PFSK-1 (cell line): Measurements from ENCODE around the gene SP140.

Experiments
- FOXP2 ChIP-seq: optimal IDR thresholded peaks from 2 replicates; pipeline ENCODE3; 2011; ENCODE audit warnings: borderline replicate concordance, control low read depth, inconsistent platforms; ENCODE audit not compliant: insufficient read depth; ENCODE audit errors: extremely low read length, extremely low read depth
- POLR2AphosphoS5 ChIP-seq: IDR thresholded peaks from 2 replicates; pipeline ENCODE4 v1.6.1; 2012; ENCODE audit warnings: low read depth, mild to moderate bottlenecking, control low read depth, low read length, moderate library complexity
- SIN3A ChIP-seq: IDR thresholded peaks from 2 replicates; pipeline ENCODE4 v1.6.1; 2012; ENCODE audit warnings: mild to moderate bottlenecking, low read length, moderate library complexity, borderline replicate concordance; ENCODE audit not compliant: insufficient read depth
- TAF1 ChIP-seq: IDR thresholded peaks from 2 replicates; pipeline ENCODE4 v1.6.1; 2012; ENCODE audit warnings: low read length, control low read depth, borderline replicate concordance; ENCODE audit not compliant: insufficient read depth
- TF ChIP-seq, protein P1 (sequence below), 2 experiments: IDR thresholded peaks; 2 replicates each; pipeline versions ENCODE4 v1.6.1 to v1.8.0; 2011 to 2012; ENCODE audit warnings: low read depth in 2 of 2, low read length in 2 of 2, control low read depth in 1 of 2, inconsistent platforms in 1 of 2, mild to moderate bottlenecking in 1 of 2, moderate library complexity in 1 of 2; ENCODE audit not compliant: insufficient read depth in 1 of 2

SP140 gene

DNA sequence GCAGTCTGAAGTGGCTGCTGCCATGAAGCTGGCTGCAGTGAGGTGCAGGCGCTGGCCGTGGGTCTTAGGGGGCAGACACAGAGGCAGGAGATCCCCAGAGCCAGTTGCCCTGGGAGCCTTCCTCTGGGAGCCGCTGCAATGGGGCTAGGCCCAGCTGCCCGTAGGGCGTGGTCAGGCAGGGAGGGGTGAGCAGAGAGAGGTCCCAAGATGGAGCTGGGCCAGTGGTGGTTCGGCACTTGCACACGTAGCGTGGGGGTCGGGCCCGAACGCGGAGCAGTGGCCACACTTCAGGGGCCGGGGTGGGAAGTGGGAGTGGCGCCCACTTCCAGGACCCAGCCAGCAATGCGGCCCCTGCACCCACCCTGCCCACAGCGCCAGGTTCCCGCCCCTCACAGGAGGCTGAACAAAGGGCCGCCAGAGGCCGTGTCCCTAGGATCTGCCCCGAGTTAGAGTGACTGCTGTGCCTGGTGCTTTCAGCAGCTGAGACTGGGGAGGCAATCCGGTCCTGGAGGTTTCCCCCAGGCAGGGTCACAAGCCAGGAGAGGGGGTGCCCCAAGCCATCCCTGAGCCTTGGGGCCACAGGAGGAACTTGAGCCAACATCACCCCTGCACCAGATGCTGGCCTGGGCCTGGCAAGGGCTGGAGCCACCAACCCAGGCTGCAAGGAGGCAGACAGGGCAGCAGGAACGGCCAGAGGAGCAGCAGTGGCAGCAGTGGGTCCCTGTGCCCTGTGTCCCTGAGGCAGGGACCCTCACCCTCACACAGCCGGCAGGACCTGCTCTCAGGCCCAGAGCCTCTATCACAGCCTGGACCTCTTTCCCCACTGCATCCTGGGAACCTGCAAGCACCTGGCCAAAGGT is 80.1 kb downstream of the SP140 start:
- no peak for TF ChIP-seq TAF1
- no peak for TF ChIP-seq SIN3A
- no peak for TF ChIP-seq FOXP2
- TF ChIP-seq, protein P1, sequence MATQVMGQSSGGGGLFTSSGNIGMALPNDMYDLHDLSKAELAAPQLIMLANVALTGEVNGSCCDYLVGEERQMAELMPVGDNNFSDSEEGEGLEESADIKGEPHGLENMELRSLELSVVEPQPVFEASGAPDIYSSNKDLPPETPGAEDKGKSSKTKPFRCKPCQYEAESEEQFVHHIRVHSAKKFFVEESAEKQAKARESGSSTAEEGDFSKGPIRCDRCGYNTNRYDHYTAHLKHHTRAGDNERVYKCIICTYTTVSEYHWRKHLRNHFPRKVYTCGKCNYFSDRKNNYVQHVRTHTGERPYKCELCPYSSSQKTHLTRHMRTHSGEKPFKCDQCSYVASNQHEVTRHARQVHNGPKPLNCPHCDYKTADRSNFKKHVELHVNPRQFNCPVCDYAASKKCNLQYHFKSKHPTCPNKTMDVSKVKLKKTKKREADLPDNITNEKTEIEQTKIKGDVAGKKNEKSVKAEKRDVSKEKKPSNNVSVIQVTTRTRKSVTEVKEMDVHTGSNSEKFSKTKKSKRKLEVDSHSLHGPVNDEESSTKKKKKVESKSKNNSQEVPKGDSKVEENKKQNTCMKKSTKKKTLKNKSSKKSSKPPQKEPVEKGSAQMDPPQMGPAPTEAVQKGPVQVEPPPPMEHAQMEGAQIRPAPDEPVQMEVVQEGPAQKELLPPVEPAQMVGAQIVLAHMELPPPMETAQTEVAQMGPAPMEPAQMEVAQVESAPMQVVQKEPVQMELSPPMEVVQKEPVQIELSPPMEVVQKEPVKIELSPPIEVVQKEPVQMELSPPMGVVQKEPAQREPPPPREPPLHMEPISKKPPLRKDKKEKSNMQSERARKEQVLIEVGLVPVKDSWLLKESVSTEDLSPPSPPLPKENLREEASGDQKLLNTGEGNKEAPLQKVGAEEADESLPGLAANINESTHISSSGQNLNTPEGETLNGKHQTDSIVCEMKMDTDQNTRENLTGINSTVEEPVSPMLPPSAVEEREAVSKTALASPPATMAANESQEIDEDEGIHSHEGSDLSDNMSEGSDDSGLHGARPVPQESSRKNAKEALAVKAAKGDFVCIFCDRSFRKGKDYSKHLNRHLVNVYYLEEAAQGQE (IDR thresholded peaks at IDR 0.05; ENCODE audit: insufficient read depth in 1 of 2, low read depth in 2 of 2, low read length in 2 of 2): no peak
- TF ChIP-seq POLR2AphosphoS5: no peak

DNA sequence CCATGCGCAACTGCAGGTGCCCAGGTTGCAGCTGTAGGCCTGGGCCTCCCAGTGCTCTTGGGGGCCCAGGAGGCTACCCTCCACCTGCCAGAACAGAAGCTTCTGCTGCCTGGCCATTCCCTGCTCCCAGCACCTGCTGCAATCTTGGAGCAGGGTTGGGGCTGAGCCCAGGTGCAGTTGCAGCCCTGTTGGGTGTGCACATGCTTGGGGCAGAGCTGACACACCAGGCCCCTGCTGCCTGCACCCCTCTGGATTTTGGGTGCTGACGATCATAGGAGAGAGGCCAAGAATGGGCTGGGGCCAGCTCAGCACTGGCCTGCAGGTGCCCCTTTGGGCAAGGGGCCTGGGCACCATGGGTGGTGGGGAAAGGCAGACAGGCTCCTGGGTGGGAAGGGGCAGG is 80.9 kb downstream of the SP140 start:
- TF ChIP-seq, protein P1 (IDR thresholded peaks at IDR 0.05; ENCODE audit: insufficient read depth in 1 of 2, low read depth in 2 of 2, low read length in 2 of 2): no peak
- TF ChIP-seq POLR2AphosphoS5 (no peak), TAF1 (no peak), FOXP2 (no peak), SIN3A (no peak)

DNA sequence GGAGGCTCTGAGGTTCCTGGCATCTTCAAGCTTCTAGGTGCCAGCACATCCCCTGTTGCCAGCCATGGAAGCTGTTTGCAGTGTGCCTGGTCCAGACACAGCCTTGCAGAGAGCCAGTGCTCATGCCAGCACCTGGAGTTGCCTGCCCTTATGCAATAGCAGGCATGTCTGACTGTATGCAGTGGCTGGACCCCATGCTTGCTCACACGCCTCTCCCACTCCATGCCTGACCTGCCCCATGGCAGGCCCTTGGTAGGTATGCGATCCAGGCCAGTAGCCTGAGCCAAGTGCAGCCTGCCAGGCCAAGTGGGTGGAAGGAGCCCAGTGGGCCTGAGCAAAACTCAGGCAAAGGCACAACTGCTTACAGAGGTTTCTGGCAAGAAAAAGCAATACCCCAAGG is 81.9 kb downstream of the SP140 start:
- TF ChIP-seq, protein P1 (IDR thresholded peaks at IDR 0.05; ENCODE audit: insufficient read depth in 1 of 2, low read depth in 2 of 2, low read length in 2 of 2): no peak
- TF ChIP-seq FOXP2: no peak
- TF ChIP-seq SIN3A: no peak
- TF ChIP-seq TAF1: no peak
- TF ChIP-seq POLR2AphosphoS5: no peak

DNA sequence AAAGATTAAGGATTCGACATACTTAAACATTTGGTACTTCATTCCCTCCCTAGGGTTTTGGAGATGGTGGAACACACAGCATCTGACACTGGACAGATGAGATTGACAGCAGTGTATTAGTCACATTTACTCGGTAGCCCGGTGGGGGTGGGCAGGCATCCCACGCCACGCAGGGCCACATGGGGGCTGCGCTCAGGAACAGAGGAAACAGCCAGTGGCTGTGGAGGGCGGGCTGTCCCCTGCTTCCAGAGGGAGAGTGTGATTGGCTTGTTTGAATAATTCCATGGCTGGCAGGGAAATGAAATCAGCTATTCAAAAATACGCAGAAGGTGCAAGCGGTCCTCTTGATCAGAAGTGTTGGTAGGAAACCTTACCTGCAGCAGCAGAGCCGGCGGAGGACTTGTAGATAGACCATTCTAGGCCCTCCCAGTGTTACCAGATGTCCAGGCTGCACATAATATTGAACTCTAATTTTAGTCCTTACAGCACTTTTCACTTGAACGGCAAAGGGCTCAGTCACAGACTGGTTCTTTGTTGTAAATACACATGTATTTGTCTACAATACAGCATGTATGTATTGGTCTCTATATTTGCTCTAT is 83.0 kb downstream of the SP140 start:
- TF ChIP-seq, protein P1 (IDR thresholded peaks at IDR 0.05; ENCODE audit: insufficient read depth in 1 of 2, low read depth in 2 of 2, low read length in 2 of 2): no peak
- TF ChIP-seq POLR2AphosphoS5 (no peak), FOXP2 (no peak), TAF1 (no peak), SIN3A (no peak)
